Activated CD4-positive, alpha-beta T cell treated with anti-CD3 and anti-CD28 coated beads, Interleukin-2, amount 50 U/mL, for 4 hours (primary cell): ENCODE results near the gene OCA2.
"Not testable (repeated sequence)": the region's sequence is repeated elsewhere in the genome, so short reads cannot be mapped to it uniquely, and the experiment has no call there.

Experiments used
- DNase-seq, 2 experiments: peaks; one replicate each; pipeline ENCODE4 v3.0.0-alpha.2; 2020

Gene OCA2

DNA sequence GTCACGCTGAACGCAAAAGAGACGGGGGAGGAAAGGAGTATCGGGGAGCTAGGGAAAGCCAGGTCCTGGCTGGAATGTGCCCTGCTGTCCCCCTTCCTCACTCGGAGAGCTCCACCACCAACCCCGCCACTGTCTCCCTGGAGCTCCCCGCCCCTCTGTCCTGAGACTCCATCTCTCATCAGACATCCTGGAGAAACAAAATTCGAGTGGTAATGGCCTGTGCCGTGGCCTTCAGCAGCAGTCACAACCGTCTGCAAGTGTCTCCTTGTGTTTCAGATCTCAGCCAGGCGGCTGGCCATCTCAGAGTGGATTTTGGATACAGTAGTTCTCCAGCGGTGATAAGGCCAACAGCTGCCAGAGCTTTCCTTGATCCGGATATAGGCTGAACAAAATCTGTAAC lies 76.9 kb downstream of the OCA2 start:
- DNase-seq = no peak

GRCh38 chr15:28021281-28022039 lies 77.7 kb downstream of the OCA2 start:
- no peak for DNase-seq

GRCh38 chr15:28020644-28021043 lies 78.5 kb downstream of the OCA2 start:
- no peak for DNase-seq

- DNase-seq = no peak
Observed at GRCh38 chr15:28019594-28020309, 79.4 kb downstream of the OCA2 start.

DNA sequence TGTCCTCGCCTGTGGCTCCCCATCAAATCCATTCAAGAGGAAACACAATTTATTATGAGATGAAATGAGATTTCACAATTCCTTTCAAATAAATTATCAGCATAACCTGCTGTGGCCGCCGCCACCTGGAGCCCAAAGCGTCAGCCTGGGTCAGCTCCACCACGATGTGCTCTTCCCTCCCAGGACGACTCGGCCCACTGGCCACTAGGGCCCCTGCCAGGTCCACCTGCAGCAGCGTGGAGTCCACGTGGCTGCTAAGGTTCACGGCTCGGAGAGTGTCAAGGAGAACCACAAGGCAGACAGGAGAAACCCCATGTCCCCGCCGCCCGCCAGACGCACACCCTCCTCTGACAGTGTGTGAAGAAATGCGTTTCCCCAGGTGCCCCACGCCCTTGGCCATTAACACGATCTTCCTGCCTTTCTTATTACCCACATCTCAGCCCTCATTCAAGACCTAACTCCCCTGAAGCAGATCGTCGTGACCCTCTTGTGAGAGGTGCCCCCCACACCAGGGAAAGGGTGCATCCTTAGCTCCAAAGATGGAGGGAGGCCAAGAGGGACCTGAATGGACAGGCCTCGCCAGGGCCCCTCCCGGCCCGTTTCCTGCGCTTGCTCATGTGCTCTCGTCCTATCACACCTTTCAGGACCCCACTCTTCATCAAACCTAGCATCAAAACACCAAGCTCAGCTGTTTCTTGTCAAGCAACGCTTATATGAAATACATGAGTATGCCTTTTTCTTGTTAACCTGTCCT lies 80.6 kb downstream of the OCA2 start:
- no peak for DNase-seq

- DNase-seq = no peak
Observed at GRCh38 chr15:28017423-28017924, 81.6 kb downstream of the OCA2 start.

DNA sequence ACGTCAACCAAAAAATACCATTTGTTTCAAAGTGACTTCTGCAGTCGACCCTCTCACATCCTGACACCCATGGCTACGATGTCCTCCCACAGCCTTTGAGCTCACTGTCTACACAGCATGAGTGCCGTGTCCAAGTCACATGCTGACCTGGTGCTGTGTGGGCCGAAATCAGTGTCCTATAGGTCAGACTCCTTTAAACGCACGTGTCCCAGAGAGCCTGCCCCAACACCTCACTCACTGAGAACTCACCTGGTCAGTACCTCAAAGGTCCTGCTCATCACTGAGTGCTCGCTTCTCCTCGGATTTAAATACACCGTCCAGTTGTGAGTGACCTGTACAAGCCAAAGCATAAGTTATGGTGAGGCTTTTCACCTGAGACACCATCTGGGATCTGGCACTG lies 83.3 kb downstream of the OCA2 start:
- no peak for DNase-seq

- no peak for DNase-seq
Observed at GRCh38 chr15:28014623-28015200, 84.4 kb downstream of the OCA2 start.

DNA sequence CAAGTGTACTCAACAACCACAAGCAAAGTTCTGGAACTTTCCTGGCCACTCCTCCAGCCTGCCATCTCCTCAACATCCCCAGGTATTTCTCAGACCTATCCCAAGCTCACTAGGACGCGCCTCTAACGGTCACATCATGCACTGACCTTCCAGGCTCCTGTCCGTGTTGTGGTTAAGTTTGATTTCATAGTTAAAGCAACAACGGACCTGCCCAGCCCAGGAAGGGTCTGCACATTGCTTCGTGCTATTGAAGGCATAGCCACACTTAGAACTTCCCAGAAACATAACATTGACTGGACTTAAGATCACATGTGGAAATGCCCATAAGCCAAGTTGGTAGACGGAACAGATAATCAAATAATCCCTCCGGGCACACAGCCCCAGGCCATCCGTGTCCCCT lies 85.1 kb downstream of the OCA2 start:
- no peak for DNase-seq

DNA sequence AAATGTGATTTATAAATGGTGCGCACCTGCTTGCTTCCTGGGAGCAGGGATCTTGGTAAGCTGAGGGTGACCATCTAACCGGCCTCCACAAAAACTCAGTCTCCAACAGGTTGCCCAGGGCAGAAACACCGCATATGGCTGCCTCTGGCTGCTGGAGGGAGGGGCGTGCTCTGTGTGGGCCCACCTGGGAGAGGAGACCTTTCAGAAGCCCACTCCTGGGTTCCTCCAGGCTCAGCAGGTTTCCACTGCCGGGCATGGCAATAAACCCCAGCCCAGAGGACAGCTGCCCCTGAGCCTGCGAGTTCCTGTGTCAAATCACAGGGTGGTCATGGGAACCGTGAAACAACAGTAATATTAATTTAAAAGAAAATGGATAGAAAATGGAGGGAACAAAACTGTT lies 85.6 kb downstream of the OCA2 start:
- no peak for DNase-seq

DNA sequence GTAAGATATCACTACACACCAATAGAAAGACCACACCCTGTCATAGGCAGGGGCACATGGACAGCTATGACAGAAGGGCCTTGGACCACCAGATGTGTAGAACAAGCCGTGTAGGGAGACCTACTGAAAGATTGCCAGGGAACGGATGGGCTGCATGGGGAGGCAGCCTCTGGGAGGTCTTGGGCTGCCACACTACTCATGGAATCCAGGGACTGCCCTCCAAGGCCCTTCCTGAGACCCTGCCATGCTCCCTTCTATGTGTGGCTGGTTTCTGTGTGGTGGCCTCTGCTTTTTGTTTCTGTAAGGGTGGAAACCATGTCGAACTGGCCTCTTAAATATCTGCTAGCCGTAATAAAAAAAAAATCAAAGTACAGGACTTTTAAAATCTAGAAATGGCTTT lies 86.9 kb downstream of the OCA2 start:
- DNase-seq = no peak

- DNase-seq = not testable (repeated sequence)
Observed at GRCh38 chr15:28008175-28008574, 90.9 kb downstream of the OCA2 start.

DNA sequence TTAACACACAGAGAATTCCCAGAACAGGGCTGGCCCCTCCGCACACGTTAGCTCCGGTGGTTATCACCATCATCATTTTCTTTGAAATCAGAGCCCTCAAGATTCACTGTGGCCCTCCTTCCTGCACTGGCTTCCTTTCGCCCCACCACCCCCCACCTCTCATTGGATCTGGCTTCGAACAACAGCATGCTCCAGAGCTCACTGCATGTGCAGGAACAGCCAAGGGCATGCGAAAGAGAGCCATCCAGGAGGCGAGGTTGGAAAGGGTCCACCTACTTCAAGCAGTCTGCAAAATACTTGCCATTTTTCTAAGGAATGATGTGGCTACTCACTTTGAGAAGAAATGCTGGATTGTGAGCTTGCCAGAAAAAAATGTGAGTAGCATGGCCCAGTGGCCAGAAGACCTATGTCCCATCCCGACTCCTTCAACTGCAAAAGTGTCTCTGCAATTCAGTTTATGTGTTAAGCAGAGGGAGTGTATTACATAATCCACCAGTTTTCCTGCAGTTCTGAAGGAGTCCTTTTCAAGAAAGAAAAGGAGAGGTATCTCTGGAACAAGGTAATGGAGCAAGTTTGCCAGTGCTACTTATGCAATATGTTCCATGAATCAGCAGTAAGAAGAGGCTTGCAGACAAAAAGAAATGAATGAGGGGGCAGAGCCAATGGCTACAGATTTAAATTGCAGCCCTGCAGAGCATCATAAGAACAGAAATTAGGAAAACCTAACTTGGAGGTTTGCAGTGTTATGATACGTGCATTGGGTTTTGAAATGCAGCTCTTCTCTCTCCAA lies 92.8 kb downstream of the OCA2 start:
- DNase-seq = no peak

- no peak for DNase-seq
Observed at GRCh38 chr15:28005004-28005527, 94.0 kb downstream of the OCA2 start.

- no peak for DNase-seq
Observed at GRCh38 chr15:28004143-28005003, 94.7 kb downstream of the OCA2 start.

DNA sequence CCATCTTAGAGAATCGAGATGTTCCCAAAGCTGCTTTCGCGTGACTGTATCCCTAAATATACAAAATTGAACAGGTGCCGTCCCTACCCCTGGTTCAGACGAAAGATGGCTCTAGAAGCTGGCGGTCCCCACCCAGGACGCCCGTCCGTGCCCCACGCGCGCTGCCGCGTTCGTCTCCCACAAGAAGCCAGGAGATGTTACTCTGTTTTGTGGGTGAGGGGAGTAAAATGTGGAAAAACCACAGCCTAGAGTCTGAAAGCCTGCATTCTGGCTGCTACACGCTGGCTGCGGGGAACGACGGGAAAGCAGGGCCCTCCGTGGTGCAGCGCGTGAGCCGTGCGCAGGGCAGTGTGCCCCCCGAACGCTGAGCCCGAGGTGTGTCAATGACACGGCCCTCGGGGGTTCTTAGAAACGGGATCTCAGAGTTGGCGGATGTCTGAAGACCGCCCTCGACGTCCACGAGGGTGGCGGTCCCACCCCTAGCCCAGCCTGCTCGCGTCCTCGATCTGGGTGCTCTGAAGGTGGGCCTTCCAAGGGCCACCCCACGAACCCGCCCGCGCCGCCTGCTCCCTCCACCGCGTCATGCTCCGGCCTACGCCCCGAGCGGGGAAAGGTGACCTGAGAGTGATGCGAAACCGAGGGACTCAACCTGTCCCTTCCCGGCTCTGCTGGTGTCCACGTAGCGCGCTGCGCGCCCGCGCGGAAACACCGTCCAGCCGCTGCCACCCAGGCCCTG lies 95.6 kb downstream of the OCA2 start:
- DNase-seq = no peak

- no peak for DNase-seq
Observed at GRCh38 chr15:28002867-28003266, 96.2 kb downstream of the OCA2 start.

DNA sequence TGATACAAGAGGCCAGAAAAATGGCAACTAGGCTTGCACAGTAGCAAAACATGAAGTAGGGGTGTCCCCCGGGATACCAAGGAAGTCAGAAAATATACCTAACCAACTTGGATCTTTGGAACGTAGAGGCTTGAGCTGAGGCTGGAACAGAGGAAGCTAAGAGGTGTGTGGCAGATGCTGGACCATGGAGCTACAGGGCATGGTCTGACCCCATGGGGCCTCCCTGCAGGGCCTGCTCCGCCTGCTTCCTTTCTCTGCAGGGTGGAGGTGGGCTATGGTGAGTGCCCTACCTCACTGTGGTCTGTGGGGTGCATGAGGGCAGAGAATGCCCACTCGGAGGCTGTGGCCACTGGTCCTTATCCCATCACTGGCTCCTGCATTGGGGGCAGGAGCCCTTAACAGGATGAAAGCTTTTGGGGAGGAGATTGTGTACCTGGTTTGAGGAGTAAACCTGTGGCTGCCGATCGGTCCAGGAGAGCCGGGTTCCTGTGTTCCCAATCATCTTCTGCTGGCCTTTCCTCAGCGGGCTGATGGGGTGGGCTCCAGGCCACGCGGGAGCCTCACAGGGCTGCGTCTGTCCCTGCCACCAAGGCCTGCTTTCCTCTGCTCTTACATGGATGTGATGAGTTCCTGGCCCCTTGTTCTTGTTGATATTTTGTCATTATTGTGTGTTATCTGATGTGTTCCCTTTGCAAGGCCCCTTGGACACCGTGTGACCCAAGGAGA lies 96.8 kb downstream of the OCA2 start:
- no peak for DNase-seq

- DNase-seq = no peak
Observed at GRCh38 chr15:28001641-28002040, 97.5 kb downstream of the OCA2 start.
